Neural cell (in vitro differentiated cells): ENCODE data around the gene BABAM2. TPM values are rescaled to one million over a fixed set of nuclear protein-coding genes. Genes with fewer than 3 reads are reported as not detected.

Experiments
- H2AFZ ChIP-seq: fragments of 200-600, 300-800 bp; sonication (generic), shearing (Covaris generic); 2 replicates; pipeline ENCODE4 v1.6.0; 2014; ENCODE audit warnings: low read depth, mild to moderate bottlenecking, antibody characterized with exemption, low read length, moderate library complexity
- H3F3A ChIP-seq: fragments of 200-600 bp; shearing (Covaris generic); 2 replicates; pipeline ENCODE4 v1.6.1; 2016; ENCODE audit warnings: mild to moderate bottlenecking, moderate library complexity, mixed read lengths, antibody characterized with exemption, low read length; ENCODE audit not compliant: insufficient read depth, poor library complexity, severe bottlenecking
- H3K27ac ChIP-seq: fragments of 200-600, 300-800 bp; sonication (generic), shearing (Covaris generic); 2 replicates; pipeline ENCODE4 v1.5.1; 2014; ENCODE audit warnings: mild to moderate bottlenecking, low read length, moderate library complexity
- H3K27me3 ChIP-seq: fragments of 300-800, 200-600 bp; sonication (generic), shearing (Covaris generic); 2 replicates; pipeline ENCODE4 v1.6.0; 2014; ENCODE audit warnings: mild to moderate bottlenecking, low read depth, low read length, moderate library complexity; ENCODE audit not compliant: insufficient read depth
- H3K36me3 ChIP-seq: fragments of 300-800, 200-600 bp; sonication (generic), shearing (Covaris generic); 2 replicates; pipeline ENCODE4 v1.5.1; 2014; ENCODE audit warnings: mild to moderate bottlenecking, antibody characterized with exemption, low read length, moderate library complexity; ENCODE audit not compliant: insufficient read depth
- H3K4me2 ChIP-seq: fragments of 300-800, 200-600 bp; sonication (generic), shearing (Covaris generic); 2 replicates; pipeline ENCODE4 v1.6.0; 2014; ENCODE audit warnings: mild to moderate bottlenecking, low read length
- H3K4me3 ChIP-seq: fragments of 300-800, 200-600 bp; sonication (generic), shearing (Covaris generic); 2 replicates; pipeline ENCODE4 v1.5.1; 2014; ENCODE audit warnings: mild to moderate bottlenecking, low read length, moderate library complexity
- H3K79me2 ChIP-seq: fragments of 200-600 bp; shearing (Covaris generic); replicated peaks from 2 replicates; pipeline ENCODE4 v1.6.0; 2014; ENCODE audit warnings: mild to moderate bottlenecking, low read length, moderate library complexity; ENCODE audit not compliant: insufficient read depth
- H3K9ac ChIP-seq: fragments of 300-800, 200-600 bp; sonication (generic), shearing (Covaris generic); 2 replicates; pipeline ENCODE4 v1.6.1; 2016; ENCODE audit warnings: mild to moderate bottlenecking, low read length, mixed read lengths
- H3K9me2 ChIP-seq: fragments of 200-600 bp; shearing (Covaris generic); 2 replicates; pipeline ENCODE4 v1.6.1; 2016; ENCODE audit warnings: mild to moderate bottlenecking, low read length, mixed read lengths; ENCODE audit not compliant: insufficient read depth
- H3K9me3 ChIP-seq: fragments of 200-600, 300-800 bp; sonication (generic), shearing (Covaris generic); 2 replicates; pipeline ENCODE4 v1.6.1; 2016; ENCODE audit warnings: mild to moderate bottlenecking, mixed run types, low read length, moderate library complexity, mixed read lengths
- H4K20me1 ChIP-seq: fragments of 200-600 bp; shearing (Covaris generic); 2 replicates; pipeline ENCODE4 v1.6.1; 2016; ENCODE audit warnings: mild to moderate bottlenecking, mixed run types; ENCODE audit not compliant: insufficient read depth
- CTCF ChIP-seq: fragments of 450-650 bp; IDR thresholded peaks from 2 replicates; pipeline ENCODE4 v1.5.1; 2014; ENCODE audit warnings: antibody characterized with exemption, mild to moderate bottlenecking, moderate library complexity; ENCODE audit not compliant: poor library complexity, severe bottlenecking
- EP300 ChIP-seq: fragments of 450-650 bp; conservative IDR thresholded peaks from 2 replicates; pipeline ENCODE4 v1.6.1; 2014; ENCODE audit warnings: antibody characterized with exemption, mild to moderate bottlenecking, moderate library complexity; ENCODE audit not compliant: poor library complexity, severe bottlenecking
- EZH2 ChIP-seq: fragments of 200-600, 300-800 bp; shearing (Covaris generic), sonication (generic); IDR thresholded peaks from 2 replicates; pipeline ENCODE4 v1.6.1; 2014; ENCODE audit warnings: antibody characterized with exemption, low read length, borderline replicate concordance, mild to moderate bottlenecking; ENCODE audit not compliant: insufficient read depth, poor library complexity, severe bottlenecking
- MXI1 ChIP-seq: fragments of 450-650 bp; conservative IDR thresholded peaks from 2 replicates; pipeline ENCODE4 v1.6.1; 2014; ENCODE audit warnings: antibody characterized with exemption, mild to moderate bottlenecking; ENCODE audit not compliant: poor library complexity, severe bottlenecking
- POLR2AphosphoS5 ChIP-seq: IDR thresholded peaks from 2 replicates; pipeline ENCODE4 v1.6.1; 2012
- RAD21 ChIP-seq: fragments of 450-650 bp; conservative IDR thresholded peaks from 2 replicates; pipeline ENCODE4 v1.6.1; 2014; ENCODE audit warnings: antibody characterized with exemption, mild to moderate bottlenecking, moderate library complexity
- SMC3 ChIP-seq: fragments of 450-650 bp; conservative IDR thresholded peaks from 2 replicates; pipeline ENCODE4 v1.6.1; 2014; ENCODE audit warnings: antibody characterized with exemption, mild to moderate bottlenecking, moderate library complexity; ENCODE audit not compliant: poor library complexity
- TAF1 ChIP-seq: IDR thresholded peaks from 2 replicates; pipeline ENCODE4 v1.6.1; 2012; ENCODE audit warnings: low read depth
- polyA plus RNA-seq: library from polyadenylated mRNA; depleted of rRNA; stranded (reverse); fragments of >200 nt; gene quantifications from 2 replicates; pipeline ENCODE4 v1.2.3, GENCODE V29; 2014
- TF ChIP-seq, protein P1 (sequence below): IDR thresholded peaks from 2 replicates; pipeline ENCODE4 v1.6.1; 2012; ENCODE audit warnings: borderline replicate concordance

The BABAM2 gene
- polyA plus RNA-seq, 1 donor from 2014 or later, result 15.3 TPM

DNA sequence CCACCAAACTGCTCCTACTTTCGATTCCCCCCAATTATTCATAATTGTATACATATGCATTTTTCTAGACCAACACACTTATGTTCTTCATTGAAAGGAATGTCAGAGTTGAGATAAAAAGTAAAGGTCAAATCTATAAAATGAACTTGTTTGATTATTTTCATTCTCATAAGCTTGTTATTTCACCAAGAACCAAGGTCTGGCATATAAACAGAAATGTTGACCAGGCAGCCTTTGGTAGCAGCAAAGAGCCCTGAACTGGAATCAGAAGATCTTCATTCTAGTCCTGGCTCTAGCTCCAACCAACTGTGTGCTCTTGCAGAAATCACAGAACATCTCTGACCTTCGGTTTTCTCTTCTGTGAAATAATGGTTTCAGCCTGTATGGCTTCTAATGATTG, 43.2 kb upstream of the BABAM2 start:
- no peak overlapping the region for H2AFZ ChIP-seq
- H3K79me2 ChIP-seq, result no peaks in the 10 kb centered on the region
- no peaks in the 10 kb centered on the region for H3K9me3 ChIP-seq
- no peak overlapping the region for H3K4me2 ChIP-seq
- no peak overlapping the region for H3K4me3 ChIP-seq
- H3K9me2 ChIP-seq, result no peaks in the 10 kb centered on the region
- no peaks in the 10 kb centered on the region for H3K36me3 ChIP-seq
- no peaks in the 10 kb centered on the region for H3K27me3 ChIP-seq
- H3K9ac ChIP-seq, result no peak overlapping the region
- H3K27ac ChIP-seq, result no peak overlapping the region
- TF ChIP-seq RAD21, result no peak
- no peak for TF ChIP-seq EZH2
- TF ChIP-seq CTCF, result no peak
- TF ChIP-seq, protein P1, sequence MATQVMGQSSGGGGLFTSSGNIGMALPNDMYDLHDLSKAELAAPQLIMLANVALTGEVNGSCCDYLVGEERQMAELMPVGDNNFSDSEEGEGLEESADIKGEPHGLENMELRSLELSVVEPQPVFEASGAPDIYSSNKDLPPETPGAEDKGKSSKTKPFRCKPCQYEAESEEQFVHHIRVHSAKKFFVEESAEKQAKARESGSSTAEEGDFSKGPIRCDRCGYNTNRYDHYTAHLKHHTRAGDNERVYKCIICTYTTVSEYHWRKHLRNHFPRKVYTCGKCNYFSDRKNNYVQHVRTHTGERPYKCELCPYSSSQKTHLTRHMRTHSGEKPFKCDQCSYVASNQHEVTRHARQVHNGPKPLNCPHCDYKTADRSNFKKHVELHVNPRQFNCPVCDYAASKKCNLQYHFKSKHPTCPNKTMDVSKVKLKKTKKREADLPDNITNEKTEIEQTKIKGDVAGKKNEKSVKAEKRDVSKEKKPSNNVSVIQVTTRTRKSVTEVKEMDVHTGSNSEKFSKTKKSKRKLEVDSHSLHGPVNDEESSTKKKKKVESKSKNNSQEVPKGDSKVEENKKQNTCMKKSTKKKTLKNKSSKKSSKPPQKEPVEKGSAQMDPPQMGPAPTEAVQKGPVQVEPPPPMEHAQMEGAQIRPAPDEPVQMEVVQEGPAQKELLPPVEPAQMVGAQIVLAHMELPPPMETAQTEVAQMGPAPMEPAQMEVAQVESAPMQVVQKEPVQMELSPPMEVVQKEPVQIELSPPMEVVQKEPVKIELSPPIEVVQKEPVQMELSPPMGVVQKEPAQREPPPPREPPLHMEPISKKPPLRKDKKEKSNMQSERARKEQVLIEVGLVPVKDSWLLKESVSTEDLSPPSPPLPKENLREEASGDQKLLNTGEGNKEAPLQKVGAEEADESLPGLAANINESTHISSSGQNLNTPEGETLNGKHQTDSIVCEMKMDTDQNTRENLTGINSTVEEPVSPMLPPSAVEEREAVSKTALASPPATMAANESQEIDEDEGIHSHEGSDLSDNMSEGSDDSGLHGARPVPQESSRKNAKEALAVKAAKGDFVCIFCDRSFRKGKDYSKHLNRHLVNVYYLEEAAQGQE, result no peak
- no peak for TF ChIP-seq POLR2AphosphoS5
- TF ChIP-seq TAF1, result no peak
- TF ChIP-seq SMC3, result no peak
- no peak for TF ChIP-seq EP300
- TF ChIP-seq MXI1, result no peak
- no peaks in the 10 kb centered on the region for H4K20me1 ChIP-seq
- no peaks in the 10 kb centered on the region for H3F3A ChIP-seq

DNA sequence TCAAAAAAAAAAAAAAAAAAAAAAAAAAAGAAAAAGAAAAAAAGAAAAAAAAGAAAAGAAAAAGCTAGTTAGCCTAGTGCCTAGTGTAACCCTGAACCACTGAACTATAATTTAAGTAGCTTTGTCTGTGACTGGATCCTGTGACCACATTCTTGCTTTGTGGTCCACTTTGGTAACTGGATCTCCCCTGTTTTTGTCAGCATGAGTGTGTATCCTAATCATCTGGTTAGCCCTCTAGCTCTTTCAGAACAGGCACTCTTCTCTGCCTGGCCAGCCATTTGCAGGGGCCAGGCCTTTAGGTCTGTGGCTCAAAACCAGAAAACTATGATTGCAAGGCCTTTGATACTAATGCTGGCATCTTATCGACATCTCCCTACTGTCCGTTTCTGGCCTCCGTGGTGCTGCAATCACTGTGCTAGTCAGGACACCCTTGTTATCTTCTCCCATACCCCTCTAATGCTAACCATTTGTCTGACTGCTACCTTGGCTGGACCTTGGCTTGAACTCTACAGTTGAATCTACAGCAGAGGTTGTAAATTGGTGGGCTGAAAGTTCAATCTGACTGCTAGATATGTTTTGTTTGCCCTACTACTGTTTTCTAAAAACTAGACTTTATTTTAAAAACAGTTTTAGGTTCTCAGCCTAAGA, 40.8 kb upstream of the BABAM2 start:
- no peak overlapping the region for H2AFZ ChIP-seq
- no peak overlapping the region for H3K4me2 ChIP-seq
- no peaks in the 10 kb centered on the region for H3K9me2 ChIP-seq
- H3K27ac ChIP-seq, result no peak overlapping the region
- H3K9ac ChIP-seq, result no peak overlapping the region
- TF ChIP-seq EP300 (no peak), MXI1 (no peak), POLR2AphosphoS5 (no peak), TAF1 (no peak), SMC3 (no peak), RAD21 (no peak), EZH2 (no peak)
- TF ChIP-seq, protein P1, result no peak
- no peak overlapping the region for H3K4me3 ChIP-seq
- H3F3A ChIP-seq, result no peaks in the 10 kb centered on the region
- H3K36me3 ChIP-seq, result no peaks in the 10 kb centered on the region
- H3K27me3 ChIP-seq, result no peaks in the 10 kb centered on the region
- no peaks in the 10 kb centered on the region for H3K9me3 ChIP-seq
- H3K79me2 ChIP-seq, result no peaks in the 10 kb centered on the region
- H4K20me1 ChIP-seq, result no peaks in the 10 kb centered on the region
